ENCODE data around the gene HOXC5. TPM values are rescaled to one million over a fixed set of nuclear protein-coding genes. Genes with fewer than 3 reads are reported as not detected.
A peak's percentile ranks its signal among the peaks of the same experiment; 100 is the strongest.

HOXC5 gene
- total and polyA plus RNA-seq, 9 donors: 1.8 to 11.0 (median 2.9) TPM

DNA sequence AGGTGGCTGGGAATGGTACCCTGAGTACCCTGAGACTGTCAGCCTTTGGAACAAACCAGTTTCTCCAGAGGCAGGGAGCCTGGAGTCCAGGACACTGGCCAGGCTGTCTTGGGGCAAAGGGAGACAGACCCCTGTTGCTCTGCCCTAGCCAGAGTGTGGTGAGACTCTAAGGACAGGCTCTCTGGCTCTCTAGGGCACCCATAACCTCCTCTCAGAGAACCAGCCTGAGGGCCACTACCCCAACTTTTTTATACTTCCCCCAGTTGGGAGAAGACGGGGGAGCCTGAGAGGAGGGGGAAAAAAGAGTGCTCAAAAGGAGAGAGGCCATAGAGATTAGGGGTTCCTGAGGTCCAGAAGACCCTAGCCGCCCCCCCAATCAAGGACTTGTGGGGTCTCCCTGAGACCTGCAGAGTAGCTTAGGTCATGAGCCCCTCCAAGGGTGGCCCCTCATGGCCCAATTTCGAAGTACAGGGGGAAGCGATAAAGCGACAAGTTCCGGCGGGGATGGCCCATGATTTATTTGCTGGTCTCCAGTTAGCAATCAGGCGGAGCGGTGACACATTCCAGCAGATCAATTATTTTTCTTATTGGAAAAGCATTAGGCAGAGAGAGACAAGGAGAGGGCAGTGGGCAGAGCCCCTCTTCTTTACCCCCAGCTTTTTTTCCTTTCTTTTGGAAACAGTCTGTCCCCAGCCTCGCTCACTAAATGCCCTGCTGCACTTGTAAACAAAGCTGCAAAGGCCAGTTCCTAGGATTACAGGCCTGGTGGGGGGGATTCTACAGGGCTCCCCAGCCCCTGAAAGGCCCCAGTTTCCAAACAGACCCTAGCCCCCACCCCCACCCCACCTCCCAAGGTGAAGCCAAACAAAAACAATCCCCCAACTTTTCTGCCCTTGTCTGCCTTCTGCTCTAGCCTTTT is 22.5 kb upstream of the HOXC5 start:
- intact Hi-C loops (cut with DNase I): no loop called here
- Histone ChIP-seq H3K27ac (peak overlapping the region in 1 of 2 donors; percentile 74), H3K4me3 (no peak overlapping the region), H3K36me3 (no peaks in the 10 kb centered on the region), H3K27me3 (no peaks in the 10 kb centered on the region), H3K4me1 (ENCODE audit: insufficient read depth) (peaks cover 2% of the 10 kb centered on the region), H3K9me3 (no peaks in the 10 kb centered on the region)
- peak in 1 of 5 donors; percentile 46 for DNase-seq
- WGBS, 3 donors: 71 to 80% (median 71%) methylated on average over 10 of the region's 10 CpGs
- TF ChIP-seq EP300 (IDR thresholded peaks at IDR 0.05): no peak
- no peak for TF ChIP-seq POLR2A (IDR thresholded peaks at IDR 0.05)
- no peak for TF ChIP-seq CTCF (IDR thresholded peaks at IDR 0.05)

DNA sequence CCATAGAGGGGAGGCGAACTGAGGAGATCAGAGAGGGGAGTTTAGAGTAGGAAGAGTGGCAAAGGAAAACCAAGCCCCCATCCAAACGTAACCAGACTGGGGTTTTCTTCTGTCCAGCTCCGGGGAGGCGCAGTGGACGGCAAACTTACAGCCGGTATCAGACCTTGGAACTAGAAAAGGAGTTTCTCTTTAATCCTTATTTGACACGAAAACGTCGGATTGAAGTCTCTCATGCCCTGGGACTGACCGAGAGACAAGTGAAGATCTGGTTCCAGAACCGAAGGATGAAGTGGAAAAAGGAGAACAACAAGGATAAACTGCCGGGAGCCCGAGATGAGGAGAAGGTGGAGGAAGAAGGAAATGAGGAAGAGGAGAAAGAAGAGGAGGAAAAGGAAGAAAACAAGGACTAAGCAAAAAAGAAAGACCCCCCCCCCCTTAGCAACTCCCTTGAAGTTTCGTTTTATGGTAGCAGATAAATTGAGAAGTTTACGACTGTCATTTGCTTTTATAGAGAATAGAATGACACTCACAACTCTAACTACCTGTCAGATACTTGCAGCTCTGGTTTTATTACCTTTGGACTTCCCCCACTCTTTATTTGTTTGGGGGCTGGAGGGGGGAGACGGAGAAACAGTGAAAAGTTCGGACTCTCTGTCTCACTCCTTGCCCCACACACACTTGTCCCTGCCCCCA is 21.7 kb upstream of the HOXC5 start:
- Histone ChIP-seq H3K36me3 (no peaks in the 10 kb centered on the region), H3K4me1 (ENCODE audit: insufficient read depth) (peaks cover 2% of the 10 kb centered on the region), H3K9me3 (no peaks in the 10 kb centered on the region), H3K4me3 (no peak overlapping the region), H3K27me3 (no peaks in the 10 kb centered on the region), H3K27ac (peak overlapping the region in 1 of 2 donors; percentile 74)
- intact Hi-C loops (cut with DNase I): no loop called here
- 52 to 56% (median 53%) methylated on average over 17 of the region's 17 CpGs for WGBS, 3 donors
- DNase-seq: no peak
- TF ChIP-seq POLR2A (IDR thresholded peaks at IDR 0.05) (no peak), EP300 (IDR thresholded peaks at IDR 0.05) (no peak), CTCF (IDR thresholded peaks at IDR 0.05) (no peak)

GRCh38 chr12:54011665-54012532 is 21.0 kb upstream of the HOXC5 start:
- Histone ChIP-seq H3K36me3 (no peaks in the 10 kb centered on the region), H3K27me3 (no peaks in the 10 kb centered on the region), H3K27ac (peak overlapping the region in 1 of 2 donors; percentile 74), H3K9me3 (no peaks in the 10 kb centered on the region), H3K4me3 (no peak overlapping the region), H3K4me1 (ENCODE audit: insufficient read depth) (no peaks in the 10 kb centered on the region)
- intact Hi-C loops (cut with DNase I): no loop called here
- 80 to 83% (median 83%) methylated on average over 14 of the region's 14 CpGs for WGBS, 3 donors
- DNase-seq: no peak
- TF ChIP-seq POLR2A (IDR thresholded peaks at IDR 0.05) (no peak), CTCF (IDR thresholded peaks at IDR 0.05) (no peak), EP300 (IDR thresholded peaks at IDR 0.05) (no peak)
